PC-9 (cell line): ENCODE measurements around the gene IVNS1ABP. TPM values are rescaled to one million over a fixed set of nuclear protein-coding genes. Genes with fewer than 3 reads are reported as not detected.

Experiments
- BruUV-seq: library from RNA; stranded (reverse); fragments of 400-500 nt; replicated peaks from 2 replicates; lab custom pipeline; 2021; lab: Mats Ljungman, UMichigan
- CTCF ChIA-PET: fragments of 300-600 bp; sonication (Branson Sonifier 250); formaldehyde crosslinking; loops from one replicate; lab custom pipeline; 2022; ENCODE audit warnings: antibody characterized with exemption; lab: Charles Lee
- POLR2A ChIA-PET: fragments of 300-600 bp; sonication (Branson Sonifier 250); formaldehyde crosslinking; loops from one replicate; lab custom pipeline; 2022; ENCODE audit warnings: antibody characterized with exemption; ENCODE audit not compliant: unreplicated experiment; lab: Charles Lee
- DNase-seq, 2 experiments: peaks; one replicate each; pipeline versions ENCODE4 v3.0.0 to v3.0.0-alpha.2; 2015 to 2022; ENCODE audit warnings: mixed read lengths in 1 of 2
- H2AFZ ChIP-seq: fragments of 200-600 bp; sonication (generic); 2 replicates; pipeline ENCODE4 v1.8.1; 2017; ENCODE audit warnings: antibody characterized with exemption
- H3F3A ChIP-seq: fragments of 200-600 bp; sonication (generic); 2 replicates; pipeline ENCODE4 v1.8.1; 2017; ENCODE audit warnings: antibody characterized with exemption, mild to moderate bottlenecking, low read depth; ENCODE audit not compliant: insufficient read depth
- H3K27ac ChIP-seq: fragments of 200-600 bp; sonication (generic); 2 replicates; pipeline ENCODE4 v1.6.1; 2016; ENCODE audit warnings: mixed run types
- H3K27me3 ChIP-seq: fragments of 200-600 bp; sonication (generic); 2 replicates; pipeline ENCODE4 v1.6.1; 2016; ENCODE audit warnings: low read depth, mixed run types; ENCODE audit not compliant: insufficient read depth
- H3K36me3 ChIP-seq: fragments of 200-600 bp; sonication (generic); 2 replicates; pipeline ENCODE4 v1.6.1; 2016; ENCODE audit warnings: low read depth, mixed run types
- H3K4me1 ChIP-seq: fragments of 200-600 bp; sonication (generic); replicated peaks from 2 replicates; pipeline ENCODE4 v1.6.1; 2016; ENCODE audit warnings: mixed run types; ENCODE audit not compliant: insufficient read depth
- H3K4me2 ChIP-seq: fragments of 200-600 bp; sonication (generic); 2 replicates; pipeline ENCODE4 v1.6.1; 2017; ENCODE audit warnings: mixed run types
- H3K4me3 ChIP-seq: fragments of 200-600 bp; sonication (generic); 2 replicates; pipeline ENCODE4 v1.6.1; 2016; ENCODE audit warnings: mixed run types
- H3K79me2 ChIP-seq: fragments of 200-600 bp; sonication (generic); 2 replicates; pipeline ENCODE4 v1.6.1; 2017; ENCODE audit warnings: low read depth, mixed run types
- H3K9me2 ChIP-seq: fragments of 200-600 bp; sonication (generic); 2 replicates; pipeline ENCODE4 v1.8.1; 2017; ENCODE audit warnings: mild to moderate bottlenecking; ENCODE audit not compliant: insufficient read depth
- H3K9me3 ChIP-seq: fragments of 200-600 bp; sonication (generic); 2 replicates; pipeline ENCODE4 v1.8.1; 2016; ENCODE audit warnings: low read depth; ENCODE audit not compliant: insufficient read depth
- H4K20me1 ChIP-seq: fragments of 200-600 bp; sonication (generic); 2 replicates; pipeline ENCODE4 v1.8.1; 2017; ENCODE audit not compliant: insufficient read depth
- EZH2 ChIP-seq: fragments of 200-600 bp; sonication (generic); IDR thresholded peaks from 2 replicates; pipeline ENCODE4 v1.8.0; 2017; ENCODE audit warnings: antibody characterized with exemption, low read depth
- intact Hi-C: fragments of 100-400 bp; cut with micrococcal nuclease; formaldehyde crosslinking; loops from one replicate; pipeline ENCODE4 v1.10.0; 2022; ENCODE audit not compliant: unreplicated experiment
- total RNA-seq: library from RNA; stranded (reverse); gene quantifications from 2 replicates; pipeline ENCODE4 v1.2.3, GENCODE V29; 2021
- TF ChIP-seq, protein P1 (sequence below): fragments of 200-600 bp; sonication (generic); conservative IDR thresholded peaks from 2 replicates; pipeline ENCODE4 v1.6.1; 2017; ENCODE audit warnings: mixed run types, antibody characterized with exemption, mild to moderate bottlenecking, moderate library complexity

Gene IVNS1ABP
- total RNA-seq, 1 experiment from 2014 or later = 38.8 TPM

DNA sequence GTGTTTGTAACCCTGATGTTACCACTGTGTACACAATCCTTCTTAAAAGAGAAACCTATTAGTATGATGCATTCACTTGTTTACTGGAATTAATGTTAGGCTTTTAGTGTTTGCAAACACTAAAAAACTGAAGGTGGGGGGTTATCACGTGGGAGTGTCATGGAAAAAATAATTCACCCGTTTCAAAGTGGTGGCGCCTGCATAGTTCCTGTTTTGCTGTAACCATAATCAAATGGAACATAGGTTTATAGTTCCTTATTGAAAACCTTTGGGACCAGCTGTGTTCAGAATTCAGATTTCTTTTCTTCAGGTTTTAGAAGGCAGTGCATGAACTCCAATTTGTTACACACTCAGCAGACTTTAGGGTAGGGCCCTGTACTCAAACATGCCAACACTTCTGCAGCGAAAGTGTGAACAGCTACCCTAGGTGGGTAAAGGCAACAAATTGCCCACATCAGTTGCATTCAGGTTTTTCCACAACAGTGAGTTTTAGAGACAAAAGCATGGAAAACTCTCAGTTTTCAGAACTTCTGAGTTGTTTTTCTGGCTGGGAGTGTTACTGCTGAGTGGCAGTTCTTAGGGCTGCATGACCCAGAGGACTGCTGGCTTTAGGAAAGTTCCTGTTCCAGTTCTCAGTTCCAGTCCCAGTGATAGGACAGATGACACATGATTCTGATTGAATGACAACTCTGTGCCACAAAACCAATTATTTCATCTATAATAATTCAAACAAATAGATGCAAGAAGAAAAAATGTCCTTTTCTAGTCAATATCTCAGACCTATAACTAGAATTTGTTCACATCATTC is 29.1 kb upstream of the IVNS1ABP start:
- H3K4me3 ChIP-seq = no peak overlapping the region
- H3K27ac ChIP-seq = no peak overlapping the region
- no peaks in the 10 kb centered on the region for H3K79me2 ChIP-seq
- no peaks in the 10 kb centered on the region for H3K9me3 ChIP-seq
- BruUV-seq = no TSS peak
- H3F3A ChIP-seq = no peaks in the 10 kb centered on the region
- H3K4me2 ChIP-seq = no peak overlapping the region
- H3K36me3 ChIP-seq = no peaks in the 10 kb centered on the region
- CTCF ChIA-PET = no interaction called here
- no peak for DNase-seq
- no peaks in the 10 kb centered on the region for H3K4me1 ChIP-seq
- H4K20me1 ChIP-seq = no peaks in the 10 kb centered on the region
- no peak overlapping the region for H2AFZ ChIP-seq
- H3K27me3 ChIP-seq = no peaks in the 10 kb centered on the region
- TF ChIP-seq, protein P1, sequence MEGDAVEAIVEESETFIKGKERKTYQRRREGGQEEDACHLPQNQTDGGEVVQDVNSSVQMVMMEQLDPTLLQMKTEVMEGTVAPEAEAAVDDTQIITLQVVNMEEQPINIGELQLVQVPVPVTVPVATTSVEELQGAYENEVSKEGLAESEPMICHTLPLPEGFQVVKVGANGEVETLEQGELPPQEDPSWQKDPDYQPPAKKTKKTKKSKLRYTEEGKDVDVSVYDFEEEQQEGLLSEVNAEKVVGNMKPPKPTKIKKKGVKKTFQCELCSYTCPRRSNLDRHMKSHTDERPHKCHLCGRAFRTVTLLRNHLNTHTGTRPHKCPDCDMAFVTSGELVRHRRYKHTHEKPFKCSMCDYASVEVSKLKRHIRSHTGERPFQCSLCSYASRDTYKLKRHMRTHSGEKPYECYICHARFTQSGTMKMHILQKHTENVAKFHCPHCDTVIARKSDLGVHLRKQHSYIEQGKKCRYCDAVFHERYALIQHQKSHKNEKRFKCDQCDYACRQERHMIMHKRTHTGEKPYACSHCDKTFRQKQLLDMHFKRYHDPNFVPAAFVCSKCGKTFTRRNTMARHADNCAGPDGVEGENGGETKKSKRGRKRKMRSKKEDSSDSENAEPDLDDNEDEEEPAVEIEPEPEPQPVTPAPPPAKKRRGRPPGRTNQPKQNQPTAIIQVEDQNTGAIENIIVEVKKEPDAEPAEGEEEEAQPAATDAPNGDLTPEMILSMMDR = no peak
- TF ChIP-seq EZH2 = no peak
- POLR2A ChIA-PET = no interaction called here
- intact Hi-C loops = no loop called here
- no peaks in the 10 kb centered on the region for H3K9me2 ChIP-seq

DNA sequence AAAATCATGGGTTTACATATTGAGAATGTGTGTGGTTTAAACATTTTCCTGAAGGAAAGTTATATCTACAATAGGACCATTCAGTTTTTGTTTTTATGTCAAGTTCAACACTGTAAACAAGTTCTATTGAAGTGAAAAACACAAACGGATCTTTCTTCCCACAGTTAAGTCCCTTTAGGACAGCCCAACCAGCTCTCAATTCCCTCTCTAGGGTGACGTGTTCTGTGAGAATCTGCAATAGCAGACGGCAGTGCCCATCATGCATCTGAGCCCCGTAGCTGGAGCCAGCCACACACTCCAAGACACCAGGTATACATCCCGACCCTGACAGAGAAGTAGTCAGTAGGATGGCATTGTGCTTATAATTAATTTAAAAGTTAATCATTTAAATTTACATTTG is 26.3 kb upstream of the IVNS1ABP start:
- TF ChIP-seq, protein P1 = no peak
- TF ChIP-seq EZH2 = no peak
- POLR2A ChIA-PET = no interaction called here
- Histone ChIP-seq H3K9me2 (no peaks in the 10 kb centered on the region), H3K4me2 (no peak overlapping the region), H4K20me1 (no peaks in the 10 kb centered on the region), H3K27ac (no peak overlapping the region), H3K4me1 (no peaks in the 10 kb centered on the region), H3F3A (no peaks in the 10 kb centered on the region), H3K4me3 (no peak overlapping the region), H3K9me3 (no peaks in the 10 kb centered on the region), H3K27me3 (no peaks in the 10 kb centered on the region), H3K36me3 (no peaks in the 10 kb centered on the region), H3K79me2 (no peaks in the 10 kb centered on the region), H2AFZ (no peak overlapping the region)
- no peak for DNase-seq
- intact Hi-C loops = no loop called here
- no TSS peak for BruUV-seq
- CTCF ChIA-PET = no interaction called here

DNA sequence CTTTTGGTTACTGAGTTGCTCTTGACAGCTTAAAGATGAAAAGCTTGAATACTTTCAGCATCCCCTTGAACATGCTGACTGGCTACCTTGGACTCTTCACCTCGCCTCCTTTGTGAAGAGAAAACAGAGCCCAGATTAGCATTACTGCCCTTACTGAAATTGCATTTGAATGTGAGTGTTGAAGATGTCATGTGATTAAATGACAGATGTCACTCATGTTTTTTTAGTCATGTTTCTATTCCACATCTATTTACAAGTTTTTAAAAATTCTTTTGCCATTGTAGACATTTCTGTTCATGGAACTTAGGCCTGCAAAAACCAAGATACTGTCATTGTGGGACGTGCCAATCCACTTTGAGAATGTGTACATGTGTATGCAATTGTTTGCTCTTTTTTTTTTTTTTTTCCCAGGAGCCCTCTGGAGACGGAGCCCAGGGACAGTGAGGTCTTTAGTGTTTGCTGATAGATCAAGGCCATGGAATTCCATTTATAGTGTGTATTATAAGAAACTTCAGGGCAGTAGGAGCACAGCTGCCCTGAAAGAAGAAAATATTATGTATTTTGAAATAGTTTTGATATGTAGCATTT is 25.7 kb upstream of the IVNS1ABP start:
- Histone ChIP-seq H3K27ac (no peak overlapping the region), H4K20me1 (no peaks in the 10 kb centered on the region), H3K36me3 (no peaks in the 10 kb centered on the region), H3K27me3 (no peaks in the 10 kb centered on the region), H3K79me2 (no peaks in the 10 kb centered on the region), H2AFZ (no peak overlapping the region), H3K9me3 (no peaks in the 10 kb centered on the region), H3K4me1 (no peaks in the 10 kb centered on the region), H3K4me2 (no peak overlapping the region), H3F3A (no peaks in the 10 kb centered on the region), H3K4me3 (no peak overlapping the region), H3K9me2 (no peaks in the 10 kb centered on the region)
- TF ChIP-seq EZH2 = no peak
- TF ChIP-seq, protein P1 = no peak
- intact Hi-C loops = no loop called here
- POLR2A ChIA-PET = no interaction called here
- BruUV-seq = no TSS peak
- CTCF ChIA-PET = no interaction called here
- DNase-seq = no peak
